Measurements from ENCODE around the gene SOX10. TPM values are rescaled to one million over a fixed set of nuclear protein-coding genes. Genes with fewer than 3 reads are reported as not detected.

The SOX10 gene
- total and polyA plus RNA-seq, 9 of the 15 experiments (the other 6 are each of a cell fraction or from before 2014, with no cell fraction given) = not detected

DNA sequence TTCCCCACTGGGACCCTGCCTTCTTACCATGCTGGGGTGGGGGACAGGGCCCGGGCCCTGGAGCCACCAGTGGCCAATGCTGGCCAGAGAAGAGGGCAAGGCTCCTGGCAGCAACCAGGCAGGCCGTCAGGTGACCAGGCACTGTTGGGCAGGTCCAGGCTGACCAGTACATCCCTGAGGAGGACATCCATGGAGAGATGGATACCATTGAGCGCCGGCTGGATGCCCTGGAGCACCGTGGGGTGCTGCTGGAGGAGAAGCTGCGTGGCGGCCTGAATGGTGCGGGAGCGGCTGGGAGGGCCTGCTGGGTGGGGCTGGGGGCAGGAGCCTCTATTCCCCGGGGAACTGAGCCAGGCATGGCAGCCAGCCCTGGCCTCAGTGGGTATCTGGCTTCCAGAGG, 52.0 kb downstream of the SOX10 start:
- POLR2A ChIA-PET = interaction anchor here (0.5 to 2.0 kb wide), 3 partner anchors 22 to 370 kb away, joined by 3 to 4 read pairs (median 4); no protein-coding TSS in a partner anchor
- no peak for ATAC-seq
- Histone ChIP-seq H3K36me3 (ENCODE audit: control insufficient read depth, insufficient read depth, low read length) (peaks cover 6% of the 10 kb centered on the region; the same call in 1 of the 3 replicates), H3K27me3 (ENCODE audit: control insufficient read depth in 2 of 2, insufficient read depth in 2 of 2, low read length in 2 of 2) (no peaks in the 10 kb centered on the region), H2AFZ (ENCODE audit: low read depth, low read length) (no peak overlapping the region), H3K9ac (ENCODE audit: insufficient read depth in 1 of 2, low read depth in 2 of 2, low read length in 2 of 2) (no peak overlapping the region), H3K79me2 (ENCODE audit: control insufficient read depth, insufficient read depth, low read length) (no peaks in the 10 kb centered on the region), H3K27ac (ENCODE audit: extremely low read depth, low read depth, low read length) (no peak overlapping the region), H3K9me1 (ENCODE audit: control insufficient read depth, insufficient read depth, low read length) (no peaks in the 10 kb centered on the region), H3K4me2 (ENCODE audit: insufficient read depth, low read length) (no peak overlapping the region), H3K9me3 (replicated peaks; ENCODE audit: control insufficient read depth, insufficient read depth, low read depth, low read length) (no peaks in the 10 kb centered on the region), H3K4me3 (no peak overlapping the region), H3K4me1 (replicated peaks in 1 of 2; ENCODE audit: control insufficient read depth in 2 of 2, insufficient read depth in 2 of 2, low read length in 2 of 2) (peaks cover 9 to 26% of the 10 kb centered on the region in 2 experiments; a peak in 4 of 5 replicates), H4K20me1 (replicated peaks; ENCODE audit: control insufficient read depth, insufficient read depth, low read length) (no peaks in the 10 kb centered on the region)
- 81% methylated on average over 5 of the region's 10 CpGs for WGBS (ENCODE audit: insufficient coverage, low coverage, missing lambda C conversion rate)
- in situ Hi-C loops (cut with MboI) = no loop called here
- CTCF ChIA-PET (ENCODE audit: low intra/inter-chr PET ratio) = no interaction called here
- DNase-seq (ENCODE audit: extremely low read depth in 1 of 4, low spot score in 3 of 4) = no peak
- no TSS peak for BruUV-seq (replicated peaks)
- intact Hi-C loops (cut with micrococcal nuclease) = no loop called here
- no peak for FAIRE-seq
- TF ChIP-seq KDM4B (IDR thresholded peaks at IDR 0.05; ENCODE audit: borderline replicate concordance in 2 of 2, low read depth in 1 of 2) (no peak), CBX5 (IDR thresholded peaks at IDR 0.05; ENCODE audit: borderline replicate concordance, low read depth) (no peak), SP1 (CRISPR knock-in tag; IDR thresholded peaks at IDR 0.05) (no peak), MEF2D (tag; conservative IDR thresholded peaks at IDR 0.05; ENCODE audit: low read depth) (no peak), GATA2 (CRISPR knock-in tag; IDR thresholded peaks at IDR 0.05) (no peak), ZNF696 (CRISPR knock-in tag; conservative IDR thresholded peaks at IDR 0.05) (no peak), PPARD (CRISPR knock-in tag; IDR thresholded peaks at IDR 0.05) (no peak), GATAD2A (IDR thresholded peaks at IDR 0.05) (no peak)
- TF ChIP-seq, protein P1, sequence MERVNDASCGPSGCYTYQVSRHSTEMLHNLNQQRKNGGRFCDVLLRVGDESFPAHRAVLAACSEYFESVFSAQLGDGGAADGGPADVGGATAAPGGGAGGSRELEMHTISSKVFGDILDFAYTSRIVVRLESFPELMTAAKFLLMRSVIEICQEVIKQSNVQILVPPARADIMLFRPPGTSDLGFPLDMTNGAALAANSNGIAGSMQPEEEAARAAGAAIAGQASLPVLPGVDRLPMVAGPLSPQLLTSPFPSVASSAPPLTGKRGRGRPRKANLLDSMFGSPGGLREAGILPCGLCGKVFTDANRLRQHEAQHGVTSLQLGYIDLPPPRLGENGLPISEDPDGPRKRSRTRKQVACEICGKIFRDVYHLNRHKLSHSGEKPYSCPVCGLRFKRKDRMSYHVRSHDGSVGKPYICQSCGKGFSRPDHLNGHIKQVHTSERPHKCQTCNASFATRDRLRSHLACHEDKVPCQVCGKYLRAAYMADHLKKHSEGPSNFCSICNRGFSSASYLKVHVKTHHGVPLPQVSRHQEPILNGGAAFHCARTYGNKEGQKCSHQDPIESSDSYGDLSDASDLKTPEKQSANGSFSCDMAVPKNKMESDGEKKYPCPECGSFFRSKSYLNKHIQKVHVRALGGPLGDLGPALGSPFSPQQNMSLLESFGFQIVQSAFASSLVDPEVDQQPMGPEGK (CRISPR knock-in tag; IDR thresholded peaks at IDR 0.05; ENCODE audit: borderline replicate concordance) = no peak
- TF ChIP-seq, protein P2, sequence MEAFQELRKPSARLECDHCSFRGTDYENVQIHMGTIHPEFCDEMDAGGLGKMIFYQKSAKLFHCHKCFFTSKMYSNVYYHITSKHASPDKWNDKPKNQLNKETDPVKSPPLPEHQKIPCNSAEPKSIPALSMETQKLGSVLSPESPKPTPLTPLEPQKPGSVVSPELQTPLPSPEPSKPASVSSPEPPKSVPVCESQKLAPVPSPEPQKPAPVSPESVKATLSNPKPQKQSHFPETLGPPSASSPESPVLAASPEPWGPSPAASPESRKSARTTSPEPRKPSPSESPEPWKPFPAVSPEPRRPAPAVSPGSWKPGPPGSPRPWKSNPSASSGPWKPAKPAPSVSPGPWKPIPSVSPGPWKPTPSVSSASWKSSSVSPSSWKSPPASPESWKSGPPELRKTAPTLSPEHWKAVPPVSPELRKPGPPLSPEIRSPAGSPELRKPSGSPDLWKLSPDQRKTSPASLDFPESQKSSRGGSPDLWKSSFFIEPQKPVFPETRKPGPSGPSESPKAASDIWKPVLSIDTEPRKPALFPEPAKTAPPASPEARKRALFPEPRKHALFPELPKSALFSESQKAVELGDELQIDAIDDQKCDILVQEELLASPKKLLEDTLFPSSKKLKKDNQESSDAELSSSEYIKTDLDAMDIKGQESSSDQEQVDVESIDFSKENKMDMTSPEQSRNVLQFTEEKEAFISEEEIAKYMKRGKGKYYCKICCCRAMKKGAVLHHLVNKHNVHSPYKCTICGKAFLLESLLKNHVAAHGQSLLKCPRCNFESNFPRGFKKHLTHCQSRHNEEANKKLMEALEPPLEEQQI (IDR thresholded peaks at IDR 0.05) = no peak
